ENCODE results near the gene B4GALT2.

DNA sequence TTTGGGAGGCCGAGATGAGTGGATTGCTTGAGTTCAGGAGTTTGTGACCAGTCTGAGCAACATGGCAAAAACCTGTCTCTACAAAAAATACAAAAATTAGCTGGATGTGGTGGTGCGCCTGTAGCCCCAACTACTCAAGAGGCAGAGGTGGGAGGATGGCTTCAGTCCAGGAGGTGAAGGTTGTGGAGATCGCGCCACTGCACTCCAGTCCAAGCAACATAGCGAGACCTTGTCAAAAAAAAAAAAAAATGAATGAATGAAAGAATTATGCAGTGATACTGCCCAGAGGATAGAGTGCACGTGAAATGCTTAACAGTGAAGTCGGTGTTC, 9.6 kb upstream of the B4GALT2 start:
- TF ChIP-seq, protein P1, sequence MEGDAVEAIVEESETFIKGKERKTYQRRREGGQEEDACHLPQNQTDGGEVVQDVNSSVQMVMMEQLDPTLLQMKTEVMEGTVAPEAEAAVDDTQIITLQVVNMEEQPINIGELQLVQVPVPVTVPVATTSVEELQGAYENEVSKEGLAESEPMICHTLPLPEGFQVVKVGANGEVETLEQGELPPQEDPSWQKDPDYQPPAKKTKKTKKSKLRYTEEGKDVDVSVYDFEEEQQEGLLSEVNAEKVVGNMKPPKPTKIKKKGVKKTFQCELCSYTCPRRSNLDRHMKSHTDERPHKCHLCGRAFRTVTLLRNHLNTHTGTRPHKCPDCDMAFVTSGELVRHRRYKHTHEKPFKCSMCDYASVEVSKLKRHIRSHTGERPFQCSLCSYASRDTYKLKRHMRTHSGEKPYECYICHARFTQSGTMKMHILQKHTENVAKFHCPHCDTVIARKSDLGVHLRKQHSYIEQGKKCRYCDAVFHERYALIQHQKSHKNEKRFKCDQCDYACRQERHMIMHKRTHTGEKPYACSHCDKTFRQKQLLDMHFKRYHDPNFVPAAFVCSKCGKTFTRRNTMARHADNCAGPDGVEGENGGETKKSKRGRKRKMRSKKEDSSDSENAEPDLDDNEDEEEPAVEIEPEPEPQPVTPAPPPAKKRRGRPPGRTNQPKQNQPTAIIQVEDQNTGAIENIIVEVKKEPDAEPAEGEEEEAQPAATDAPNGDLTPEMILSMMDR (IDR thresholded peaks at IDR 0.05), result peak in 1 of 6 experiments; percentile 2
- TF ChIP-seq POLR2A (IDR thresholded peaks at IDR 0.05), result no peak

All from adrenal gland (tissue), 5 donors.